ENCODE measurements around the gene SLC16A3.

SLC16A3 gene

GRCh38 chr17:82224666-82225065 lies 4.2 kb upstream of the SLC16A3 start:
- no peak for DNase-seq

DNA sequence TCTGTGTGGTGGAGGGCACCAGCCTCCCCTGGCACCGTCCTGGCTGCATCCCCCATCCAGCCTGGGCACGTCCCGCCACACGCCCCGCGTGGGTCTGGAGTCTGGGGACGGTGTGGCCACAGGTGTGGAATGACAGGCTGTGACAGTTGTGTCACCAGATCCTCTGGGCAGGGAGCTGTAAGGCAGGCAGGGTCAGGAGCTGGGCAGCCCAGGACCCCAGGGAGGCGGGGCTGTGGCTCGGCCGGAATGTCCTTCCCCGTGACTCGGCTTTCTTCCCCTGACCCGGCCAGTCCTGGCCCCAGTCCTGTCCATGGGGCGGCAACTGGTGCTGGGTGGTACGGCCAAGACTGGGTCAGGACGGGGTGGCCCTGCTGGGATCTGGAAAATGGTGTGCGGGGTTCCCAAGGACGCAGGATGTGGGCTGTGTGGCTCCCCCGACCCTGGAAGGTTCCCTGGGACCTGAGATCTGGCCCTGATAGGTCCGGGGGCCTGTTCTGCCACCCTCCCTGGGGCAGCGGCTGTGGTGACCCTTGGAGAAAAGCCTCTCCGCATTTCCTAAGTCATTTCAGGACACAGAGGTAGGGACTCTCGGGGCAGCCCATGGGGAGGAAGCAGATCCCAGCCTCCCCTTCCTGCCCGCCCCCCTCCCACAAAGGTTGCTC lies 3.3 kb upstream of the SLC16A3 start:
- DNase-seq = no peak

- DNase-seq = no peak
Measured at GRCh38 chr17:82226146-82226808, 2.6 kb upstream of the SLC16A3 start.

- DNase-seq = no peak
Measured at GRCh38 chr17:82226809-82227628, 1.8 kb upstream of the SLC16A3 start.

DNA sequence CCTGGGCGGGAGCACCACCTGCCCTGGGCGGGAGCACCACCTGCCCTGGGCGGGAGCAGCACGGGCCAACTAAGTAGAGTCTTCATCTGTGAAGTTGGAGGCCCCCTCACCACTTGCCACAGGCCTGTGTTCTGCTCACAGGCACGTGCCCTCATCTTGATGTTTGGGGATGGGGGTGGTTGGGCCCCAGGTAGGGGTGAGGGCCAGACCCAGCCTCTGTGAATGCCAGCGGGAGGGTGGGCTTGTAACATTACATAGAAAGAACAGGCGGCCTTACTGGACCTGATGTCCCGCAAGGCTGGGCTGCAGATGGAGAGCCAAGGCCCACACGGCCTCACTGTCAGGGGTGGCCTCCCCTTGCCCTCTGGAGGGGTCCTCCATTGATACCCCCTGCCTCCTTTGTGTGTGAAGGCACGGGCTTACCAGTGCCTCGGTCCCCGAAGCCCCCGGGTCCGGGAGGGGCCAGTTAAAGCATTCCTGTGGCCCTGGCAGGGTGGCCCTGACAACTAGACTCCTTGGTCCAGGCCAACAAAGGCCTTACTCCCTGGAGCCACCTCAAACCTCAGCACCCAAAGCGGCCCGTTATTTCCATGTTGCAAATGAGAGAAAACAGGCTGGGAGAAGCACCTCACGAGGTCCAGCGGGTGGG lies 1.1 kb upstream of the SLC16A3 start:
- DNase-seq = no peak

- peak; percentile 46 for DNase-seq
Measured at GRCh38 chr17:82228278-82228841, 482 bp upstream of the SLC16A3 start.

GRCh38 chr17:82229698-82230608 lies 1.1 kb downstream of the SLC16A3 start:
- DNase-seq = no peak

- peak; percentile 49 for DNase-seq
Measured at GRCh38 chr17:82230609-82231311, 1.9 kb downstream of the SLC16A3 start.

DNA sequence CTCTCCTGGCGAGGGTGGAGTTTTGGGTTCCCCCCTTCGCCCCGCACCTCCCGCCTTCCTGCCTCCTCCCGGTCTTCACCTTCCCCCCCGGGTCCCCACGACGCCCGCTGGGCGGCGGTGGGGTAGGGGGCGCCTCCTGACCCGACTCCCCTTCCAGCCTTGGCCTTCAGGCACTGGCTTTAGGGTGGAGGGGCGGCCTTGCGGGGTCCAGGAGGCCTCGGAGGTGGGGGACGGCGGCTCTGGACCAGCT lies 2.4 kb downstream of the SLC16A3 start:
- DNase-seq = no peak

DNA sequence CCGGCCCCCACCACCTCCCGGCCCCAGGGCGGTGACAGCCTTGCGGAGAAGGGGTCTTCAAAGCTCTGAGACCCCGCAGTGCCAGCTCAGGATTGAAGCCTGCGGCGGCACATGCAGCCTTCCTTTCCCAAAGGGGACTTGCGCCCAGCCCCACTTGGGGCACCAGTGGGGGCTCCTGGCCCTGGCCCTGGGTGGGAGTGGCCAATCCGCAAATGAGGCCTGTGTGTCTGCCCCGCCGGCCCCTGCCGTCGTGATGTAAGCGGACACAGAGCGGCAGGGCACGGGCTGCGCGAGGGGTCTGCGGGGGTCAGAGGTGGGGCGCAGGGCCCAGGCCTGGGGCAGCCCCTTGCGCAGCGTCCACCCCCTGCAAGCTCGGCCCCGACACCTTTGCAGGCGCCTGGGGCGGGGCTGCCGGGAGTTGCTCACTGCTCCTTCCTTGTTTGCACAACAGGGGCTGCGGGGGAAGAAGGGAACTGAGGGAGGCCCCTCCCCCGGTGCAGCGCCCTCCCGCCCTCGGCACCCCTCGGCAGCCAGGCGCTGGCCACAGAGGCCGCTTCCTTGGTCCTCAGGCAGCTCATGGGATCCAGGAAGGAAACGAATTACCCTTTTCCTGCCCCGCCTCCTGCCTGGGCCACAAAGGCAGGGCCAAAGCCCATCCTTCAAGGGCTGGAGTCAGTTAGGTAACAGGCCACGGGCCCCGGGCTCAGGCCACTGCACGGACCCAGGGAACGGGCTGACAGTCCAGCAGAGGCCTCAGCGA lies 2.9 kb downstream of the SLC16A3 start:
- no peak for DNase-seq

DNA sequence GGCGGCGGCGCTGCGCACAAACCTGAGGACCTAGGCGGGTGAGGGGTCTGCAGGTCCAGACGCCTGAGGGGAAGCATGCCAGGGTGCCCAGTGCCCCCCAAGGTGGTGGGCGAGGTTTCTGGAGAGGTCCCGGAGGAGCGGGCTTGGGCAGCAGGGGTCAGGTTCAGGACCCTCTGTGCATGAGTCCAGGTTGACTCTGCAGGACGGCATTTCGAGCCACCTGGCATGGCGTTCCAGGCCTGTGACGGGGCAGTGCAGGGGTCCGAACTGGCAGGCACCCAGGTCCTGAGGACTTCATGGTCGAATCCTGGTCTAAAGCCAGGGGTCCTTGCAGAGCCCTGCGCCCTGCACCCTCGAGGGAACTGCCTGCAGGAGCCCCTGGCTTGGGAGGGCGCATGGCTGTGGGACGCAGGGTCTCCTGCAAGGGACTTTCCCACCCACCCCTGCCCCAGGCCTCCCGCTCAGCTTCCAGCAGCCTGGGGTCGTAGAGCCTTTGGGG lies 3.5 kb downstream of the SLC16A3 start:
- no peak for DNase-seq

DNA sequence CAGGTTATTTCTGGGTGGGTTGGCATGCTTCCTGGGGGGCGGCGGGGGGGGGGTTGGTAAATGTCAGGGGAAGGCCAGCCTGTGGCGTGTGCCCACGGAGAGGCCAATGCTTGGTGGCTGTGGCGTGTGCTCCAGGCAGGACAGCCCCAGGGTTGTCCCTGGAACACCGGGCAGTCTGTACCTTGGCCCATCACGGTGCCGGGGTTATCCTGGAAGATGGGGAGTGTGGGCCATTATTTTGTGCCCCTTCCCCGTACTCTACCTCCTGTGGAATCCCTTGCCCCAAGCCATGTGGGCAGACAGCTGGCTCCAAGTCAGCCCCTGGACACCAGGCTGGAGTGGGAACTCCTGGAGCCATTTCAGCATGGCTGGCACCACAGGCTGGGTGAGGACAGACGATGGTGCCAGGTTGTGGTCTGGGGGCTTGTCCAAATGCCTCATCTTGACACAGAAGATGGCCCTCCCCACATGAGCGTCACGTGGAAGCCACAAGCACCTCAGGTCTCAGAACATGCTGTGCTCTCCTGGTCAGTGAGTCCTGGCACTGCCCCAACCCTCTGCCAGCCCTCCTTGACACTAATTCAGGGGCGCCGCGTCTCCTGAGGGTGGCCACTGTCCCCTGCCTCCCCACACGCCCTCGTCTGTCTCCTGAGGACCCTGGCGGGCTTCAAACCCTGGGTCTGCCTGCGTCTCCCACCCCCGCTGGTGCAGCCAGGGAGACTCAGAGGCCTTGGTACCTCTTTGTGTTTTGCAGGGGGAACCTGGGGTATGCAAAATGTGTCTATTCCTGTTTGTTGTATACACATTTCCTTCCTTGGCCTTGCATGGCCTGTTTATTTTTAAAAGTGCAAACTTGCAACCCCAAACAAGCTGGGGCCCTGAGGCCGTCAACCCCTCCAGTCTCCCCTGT lies 4.3 kb downstream of the SLC16A3 start:
- no peak for DNase-seq

DNA sequence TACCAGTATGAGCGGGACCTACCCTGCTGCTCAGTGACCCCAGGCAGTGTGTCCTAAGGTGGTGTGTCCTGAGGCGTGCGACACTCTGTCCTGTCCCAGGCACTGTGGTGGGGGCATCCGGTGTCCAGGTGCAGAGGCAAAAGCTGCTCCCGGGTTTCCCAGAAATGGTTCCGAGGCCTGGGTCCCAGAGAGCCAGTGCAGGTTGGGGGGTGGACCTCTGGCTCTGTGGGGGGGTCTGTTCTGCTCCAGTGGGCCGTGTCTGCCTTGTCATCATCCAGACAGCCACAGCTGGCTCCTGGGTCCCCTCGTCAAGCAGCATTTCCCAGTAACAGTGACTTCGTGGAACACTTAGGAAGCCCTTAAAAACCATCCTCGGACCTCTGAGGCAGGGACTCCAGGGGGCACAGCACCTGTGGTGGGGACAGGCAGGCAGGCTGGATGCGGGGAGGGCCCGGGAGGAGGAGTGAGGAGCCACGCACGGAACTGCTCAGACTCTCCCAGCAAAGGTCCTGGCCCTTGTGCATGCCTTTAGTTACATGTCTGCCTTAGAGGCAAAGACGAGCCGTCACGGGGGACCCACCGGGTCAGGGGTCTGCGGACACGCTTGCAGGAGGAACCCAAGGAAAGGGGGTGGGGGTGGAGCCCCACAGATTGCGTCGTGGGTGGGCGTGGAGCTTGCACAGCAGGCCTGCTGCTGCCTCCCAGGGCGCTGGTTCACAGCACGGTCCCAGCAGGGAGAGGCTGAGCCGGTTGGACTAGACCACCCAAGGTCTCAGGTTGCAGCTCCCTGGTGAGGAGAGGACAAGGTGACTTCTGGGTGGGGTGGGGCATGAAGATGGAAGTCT lies 5.6 kb downstream of the SLC16A3 start:
- no peak for DNase-seq

- DNase-seq = no peak
Measured at GRCh38 chr17:82235056-82235774, 6.4 kb downstream of the SLC16A3 start.

GRCh38 chr17:82235775-82236141 lies 6.9 kb downstream of the SLC16A3 start:
- no peak for DNase-seq

GRCh38 chr17:82236142-82236971 lies 7.5 kb downstream of the SLC16A3 start:
- peak; percentile 36 for DNase-seq

All from activated gamma-delta T cell (primary cell).